Ovary (tissue), 3 donors: ENCODE data around the gene CEP170B.

Experiments
- EP300 ChIP-seq: sonication (generic); formaldehyde crosslinking; IDR thresholded peaks from one replicate; pipeline ENCODE4 v1.6.1; 2017; ENCODE audit warnings: antibody characterized with exemption
- TF ChIP-seq, protein P1 (sequence below), 3 donors: fragments of 450-650 bp in 2 of 3; fragments of 200-600 bp in 1 of 3; IDR thresholded peaks; one replicate each; pipeline versions ENCODE4 v1.5.1 to v1.8.0; 2016 to 2022; ENCODE audit warnings: antibody characterized with exemption in 3 of 3, mild to moderate bottlenecking in 1 of 3
- donor health status: DM: no; HTN: no; CAD: no.

DNA sequence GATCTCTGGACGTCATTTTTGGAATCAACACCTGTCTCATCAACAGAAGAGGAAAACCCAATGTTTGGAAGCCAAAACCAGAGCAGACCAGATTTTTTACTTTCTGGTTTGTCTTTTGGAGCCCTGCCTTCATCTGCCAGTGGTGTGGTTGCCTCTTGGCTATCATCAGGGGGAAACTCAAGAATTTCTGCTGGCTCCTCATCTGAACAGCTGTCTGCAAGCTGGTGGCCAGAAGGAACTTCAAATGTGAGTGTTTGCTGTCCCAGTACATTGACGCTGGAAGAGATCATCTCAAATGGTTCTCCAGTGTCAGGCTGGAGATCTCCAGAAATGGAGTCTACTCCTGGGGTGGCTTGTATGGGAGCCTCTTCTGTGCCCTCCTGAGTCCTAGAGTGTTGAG is 73.4 kb downstream of the CEP170B start:
- TF ChIP-seq, protein P1, sequence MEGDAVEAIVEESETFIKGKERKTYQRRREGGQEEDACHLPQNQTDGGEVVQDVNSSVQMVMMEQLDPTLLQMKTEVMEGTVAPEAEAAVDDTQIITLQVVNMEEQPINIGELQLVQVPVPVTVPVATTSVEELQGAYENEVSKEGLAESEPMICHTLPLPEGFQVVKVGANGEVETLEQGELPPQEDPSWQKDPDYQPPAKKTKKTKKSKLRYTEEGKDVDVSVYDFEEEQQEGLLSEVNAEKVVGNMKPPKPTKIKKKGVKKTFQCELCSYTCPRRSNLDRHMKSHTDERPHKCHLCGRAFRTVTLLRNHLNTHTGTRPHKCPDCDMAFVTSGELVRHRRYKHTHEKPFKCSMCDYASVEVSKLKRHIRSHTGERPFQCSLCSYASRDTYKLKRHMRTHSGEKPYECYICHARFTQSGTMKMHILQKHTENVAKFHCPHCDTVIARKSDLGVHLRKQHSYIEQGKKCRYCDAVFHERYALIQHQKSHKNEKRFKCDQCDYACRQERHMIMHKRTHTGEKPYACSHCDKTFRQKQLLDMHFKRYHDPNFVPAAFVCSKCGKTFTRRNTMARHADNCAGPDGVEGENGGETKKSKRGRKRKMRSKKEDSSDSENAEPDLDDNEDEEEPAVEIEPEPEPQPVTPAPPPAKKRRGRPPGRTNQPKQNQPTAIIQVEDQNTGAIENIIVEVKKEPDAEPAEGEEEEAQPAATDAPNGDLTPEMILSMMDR (IDR thresholded peaks at IDR 0.05), result no peak
- no peak for TF ChIP-seq EP300
